OCI-LY1 (cell line): ENCODE measurements around the gene DYNLL2.

Experiments
- EZH2 ChIP-seq: fragments of 200-600 bp; sonication (generic), shearing (Covaris generic); IDR thresholded peaks from 2 replicates; pipeline ENCODE4 v1.8.0; 2017; ENCODE audit warnings: borderline replicate concordance, mixed run types, mild to moderate bottlenecking, antibody characterized with exemption, low read length, moderate library complexity, mixed read lengths
- TF ChIP-seq, protein P1 (sequence below): fragments of 200-600 bp; sonication (generic), shearing (Covaris generic); IDR thresholded peaks from 2 replicates; pipeline ENCODE4 v1.5.1; 2017; ENCODE audit warnings: mild to moderate bottlenecking, antibody characterized with exemption, low read length, moderate library complexity, mixed read lengths

GRCh38 chr17:58136669-58137279, 53.6 kb downstream of the DYNLL2 start:
- TF ChIP-seq, protein P1, sequence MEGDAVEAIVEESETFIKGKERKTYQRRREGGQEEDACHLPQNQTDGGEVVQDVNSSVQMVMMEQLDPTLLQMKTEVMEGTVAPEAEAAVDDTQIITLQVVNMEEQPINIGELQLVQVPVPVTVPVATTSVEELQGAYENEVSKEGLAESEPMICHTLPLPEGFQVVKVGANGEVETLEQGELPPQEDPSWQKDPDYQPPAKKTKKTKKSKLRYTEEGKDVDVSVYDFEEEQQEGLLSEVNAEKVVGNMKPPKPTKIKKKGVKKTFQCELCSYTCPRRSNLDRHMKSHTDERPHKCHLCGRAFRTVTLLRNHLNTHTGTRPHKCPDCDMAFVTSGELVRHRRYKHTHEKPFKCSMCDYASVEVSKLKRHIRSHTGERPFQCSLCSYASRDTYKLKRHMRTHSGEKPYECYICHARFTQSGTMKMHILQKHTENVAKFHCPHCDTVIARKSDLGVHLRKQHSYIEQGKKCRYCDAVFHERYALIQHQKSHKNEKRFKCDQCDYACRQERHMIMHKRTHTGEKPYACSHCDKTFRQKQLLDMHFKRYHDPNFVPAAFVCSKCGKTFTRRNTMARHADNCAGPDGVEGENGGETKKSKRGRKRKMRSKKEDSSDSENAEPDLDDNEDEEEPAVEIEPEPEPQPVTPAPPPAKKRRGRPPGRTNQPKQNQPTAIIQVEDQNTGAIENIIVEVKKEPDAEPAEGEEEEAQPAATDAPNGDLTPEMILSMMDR, result peak; percentile 61
- TF ChIP-seq EZH2, result no peak
